Epithelial cell of proximal tubule (primary cell): ENCODE data around the gene MMP11. TPM values are rescaled to one million over a fixed set of nuclear protein-coding genes. Genes with fewer than 3 reads are reported as not detected.

Experiments
- DNase-seq: peaks from one replicate; pipeline ENCODE4 v3.0.0-alpha.2; 2011; ENCODE audit warnings: low read depth
- H3K4me3 ChIP-seq: 2 replicates; pipeline ENCODE4 v1.5.1; 2011; ENCODE audit warnings: low read depth, mild to moderate bottlenecking, low read length
- total RNA-seq: library from RNA; depleted of rRNA; stranded (reverse); fragments of >200 nt; gene quantifications from 2 replicates; pipeline ENCODE4 v1.2.3, GENCODE V29; 2015
- TF ChIP-seq, protein P1 (sequence below): conservative IDR thresholded peaks from 2 replicates; pipeline ENCODE4 v1.5.1; 2012; ENCODE audit warnings: low read depth, mild to moderate bottlenecking, low read length

MMP11 gene
- total RNA-seq, 1 donor from 2014 or later: 22.3 TPM

DNA sequence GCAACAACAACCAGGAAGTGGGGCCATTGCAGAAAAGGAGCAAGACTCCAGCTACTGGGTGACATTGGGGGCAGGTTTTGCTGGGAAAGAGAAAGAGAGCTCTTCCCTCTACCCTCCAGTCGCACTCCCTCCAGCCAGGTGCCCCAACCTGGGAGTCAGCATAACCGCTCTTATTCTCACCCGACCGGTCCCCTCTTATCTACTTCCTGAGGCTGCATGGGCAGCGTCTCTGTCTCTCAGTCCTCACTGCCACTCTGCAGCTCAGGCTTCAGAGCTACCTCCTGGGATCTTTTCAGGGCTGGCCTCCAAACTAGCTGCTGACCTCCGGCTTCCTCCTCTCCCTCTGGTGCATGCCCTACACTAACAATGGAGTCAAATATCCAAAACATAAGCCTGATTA is 26.9 kb upstream of the MMP11 start:
- TF ChIP-seq, protein P1, sequence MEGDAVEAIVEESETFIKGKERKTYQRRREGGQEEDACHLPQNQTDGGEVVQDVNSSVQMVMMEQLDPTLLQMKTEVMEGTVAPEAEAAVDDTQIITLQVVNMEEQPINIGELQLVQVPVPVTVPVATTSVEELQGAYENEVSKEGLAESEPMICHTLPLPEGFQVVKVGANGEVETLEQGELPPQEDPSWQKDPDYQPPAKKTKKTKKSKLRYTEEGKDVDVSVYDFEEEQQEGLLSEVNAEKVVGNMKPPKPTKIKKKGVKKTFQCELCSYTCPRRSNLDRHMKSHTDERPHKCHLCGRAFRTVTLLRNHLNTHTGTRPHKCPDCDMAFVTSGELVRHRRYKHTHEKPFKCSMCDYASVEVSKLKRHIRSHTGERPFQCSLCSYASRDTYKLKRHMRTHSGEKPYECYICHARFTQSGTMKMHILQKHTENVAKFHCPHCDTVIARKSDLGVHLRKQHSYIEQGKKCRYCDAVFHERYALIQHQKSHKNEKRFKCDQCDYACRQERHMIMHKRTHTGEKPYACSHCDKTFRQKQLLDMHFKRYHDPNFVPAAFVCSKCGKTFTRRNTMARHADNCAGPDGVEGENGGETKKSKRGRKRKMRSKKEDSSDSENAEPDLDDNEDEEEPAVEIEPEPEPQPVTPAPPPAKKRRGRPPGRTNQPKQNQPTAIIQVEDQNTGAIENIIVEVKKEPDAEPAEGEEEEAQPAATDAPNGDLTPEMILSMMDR: no peak
- DNase-seq: no peak
- H3K4me3 ChIP-seq: no peak overlapping the region

DNA sequence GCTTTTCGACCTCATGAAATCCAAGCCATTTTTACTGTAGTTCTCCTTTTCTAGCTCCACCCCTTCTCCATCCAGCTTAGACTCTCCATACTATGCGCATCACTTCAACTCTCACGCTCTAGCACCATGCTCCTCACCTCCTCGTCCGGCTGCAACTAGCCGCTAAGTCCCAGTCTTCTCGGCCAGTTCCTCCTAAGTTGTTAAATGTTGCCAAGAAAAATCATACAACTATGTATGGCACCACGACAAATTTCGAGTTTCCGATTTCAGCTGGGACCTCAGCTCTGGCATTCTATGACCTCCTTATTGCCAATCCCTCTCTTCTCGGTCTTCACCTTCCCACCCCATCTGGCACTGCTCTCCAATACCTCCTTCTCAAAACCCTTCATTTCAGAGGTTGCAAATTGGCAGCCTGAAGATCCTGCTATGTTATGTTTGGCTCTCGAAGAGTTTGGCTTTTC is 22.8 kb upstream of the MMP11 start:
- TF ChIP-seq, protein P1: no peak
- no peak for DNase-seq
- peak overlapping the region; percentile 69 for H3K4me3 ChIP-seq

DNA sequence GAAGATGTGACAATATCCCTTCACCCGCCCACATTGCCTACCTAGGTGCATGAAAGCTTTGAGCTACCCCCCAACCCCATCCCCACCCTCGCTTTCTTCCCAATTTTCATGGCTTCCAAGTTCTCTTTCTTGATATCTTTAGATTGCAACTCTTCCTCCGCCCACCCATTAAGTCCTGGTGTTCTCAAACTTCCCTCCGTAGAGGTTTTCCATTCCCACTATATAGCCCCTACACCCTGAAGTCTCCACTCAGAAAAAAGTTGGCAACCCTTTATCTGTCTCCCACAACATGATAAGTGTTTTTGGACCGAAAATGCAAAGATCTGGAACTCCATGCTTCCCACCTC is 22.3 kb upstream of the MMP11 start:
- no peak for DNase-seq
- peak overlapping the region; percentile 69 for H3K4me3 ChIP-seq
- TF ChIP-seq, protein P1: no peak

DNA sequence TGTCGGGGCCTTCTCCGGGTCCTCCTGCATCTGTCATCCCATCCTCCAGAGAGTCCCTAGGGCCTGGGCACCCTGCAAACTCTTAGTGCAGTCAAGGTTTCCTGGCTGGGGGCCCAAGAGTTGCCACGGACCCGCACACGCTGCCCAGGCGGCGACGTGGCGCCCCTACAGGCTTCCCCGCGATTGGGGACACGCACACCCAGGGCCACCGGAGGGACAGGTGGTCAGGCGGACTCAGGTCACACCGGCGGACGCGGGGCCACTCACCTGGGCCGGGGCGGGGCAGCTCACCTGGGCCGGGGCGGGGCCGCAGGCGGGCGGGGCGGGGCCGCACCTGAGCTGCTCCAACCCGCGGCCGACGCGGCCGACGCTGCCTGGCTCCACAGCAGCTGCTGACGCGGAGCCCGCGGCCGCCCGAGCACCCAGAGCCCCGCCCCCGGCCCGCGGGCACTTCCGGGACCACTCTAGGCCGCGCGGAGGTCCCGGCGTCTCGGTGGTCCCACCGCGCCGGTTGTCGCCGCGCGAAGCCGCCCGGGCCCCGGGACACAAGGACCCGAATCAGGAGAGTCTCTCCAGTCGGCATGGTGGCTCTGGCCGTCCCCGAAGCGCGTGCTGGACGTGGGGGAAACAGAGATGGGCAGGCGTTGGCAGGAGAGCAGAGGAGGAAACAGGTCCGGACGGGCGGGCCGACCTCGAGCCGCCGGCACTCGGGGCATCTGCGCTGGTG is 21.8 kb upstream of the MMP11 start, which contains the start of gene ZNF70:
ZNF70 (minus strand) TSS at position 399 of the 727 bp plus-strand sequence. CDS start 5,972 bp downstream, outside the sequence.
- TF ChIP-seq, protein P1: peak; percentile 27
- no peak for DNase-seq
- peak within 1 kb of the TSS; percentile 69 for H3K4me3 ChIP-seq

DNA sequence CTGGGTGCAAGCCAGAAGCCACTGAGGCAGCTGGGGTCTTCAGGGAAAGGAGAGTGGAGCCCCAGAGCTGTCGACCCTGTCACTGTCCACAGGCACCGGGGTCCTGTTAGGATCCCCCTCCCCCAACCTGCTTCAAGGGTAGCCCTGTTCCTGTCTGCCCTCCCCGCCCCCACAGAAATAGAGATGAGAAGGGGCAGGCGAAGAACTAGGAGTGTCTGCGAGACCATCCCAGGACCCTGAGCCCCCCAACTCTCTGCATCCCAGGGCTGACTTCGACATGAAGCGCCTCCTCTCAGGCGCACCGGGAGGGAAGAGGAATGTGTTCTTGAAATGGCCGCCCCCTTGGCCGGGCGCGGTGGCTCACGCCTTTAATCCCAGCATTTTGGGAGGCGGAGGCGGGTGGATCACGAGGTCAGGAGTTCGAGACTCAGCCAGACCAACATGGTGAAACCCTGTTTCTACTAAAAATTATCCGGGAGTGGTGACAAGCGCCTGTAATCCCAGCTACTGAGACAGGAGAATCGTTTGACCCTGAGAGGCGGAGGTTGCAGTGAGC is 21.1 kb upstream of the MMP11 start:
- H3K4me3 ChIP-seq: peak overlapping the region; percentile 69
- DNase-seq: no peak
- TF ChIP-seq, protein P1: no peak

DNA sequence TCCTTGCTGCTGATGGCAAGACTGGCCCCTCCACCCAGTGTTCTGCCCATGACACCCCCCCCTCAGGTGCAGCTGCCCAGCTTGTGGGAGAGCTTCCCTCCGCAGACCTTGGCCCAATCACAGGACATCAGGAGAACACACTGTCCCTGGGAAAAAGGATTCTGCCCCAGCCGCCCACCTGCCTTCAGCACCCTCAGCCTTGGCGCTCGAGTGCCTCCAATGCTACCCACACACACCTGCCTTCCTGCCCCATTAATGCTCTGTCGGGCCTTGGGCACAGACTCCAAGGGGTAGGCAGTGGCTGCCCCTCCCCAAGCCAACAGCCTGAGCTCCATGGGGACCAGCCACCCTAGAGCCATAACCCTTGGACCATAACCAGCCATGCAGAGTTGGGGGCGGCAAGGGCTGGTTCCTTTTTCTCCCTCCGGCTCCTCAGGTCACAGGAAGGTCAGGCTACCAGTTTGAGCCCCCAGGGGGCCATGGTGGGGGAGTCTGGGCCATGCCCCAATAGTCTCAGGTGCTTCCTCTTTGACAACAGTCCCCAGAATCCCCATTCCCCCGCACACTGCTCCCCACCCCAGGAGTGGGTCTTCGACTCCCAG is 20.5 kb upstream of the MMP11 start:
- TF ChIP-seq, protein P1: no peak
- DNase-seq: no peak
- peak overlapping the region; percentile 69 for H3K4me3 ChIP-seq

DNA sequence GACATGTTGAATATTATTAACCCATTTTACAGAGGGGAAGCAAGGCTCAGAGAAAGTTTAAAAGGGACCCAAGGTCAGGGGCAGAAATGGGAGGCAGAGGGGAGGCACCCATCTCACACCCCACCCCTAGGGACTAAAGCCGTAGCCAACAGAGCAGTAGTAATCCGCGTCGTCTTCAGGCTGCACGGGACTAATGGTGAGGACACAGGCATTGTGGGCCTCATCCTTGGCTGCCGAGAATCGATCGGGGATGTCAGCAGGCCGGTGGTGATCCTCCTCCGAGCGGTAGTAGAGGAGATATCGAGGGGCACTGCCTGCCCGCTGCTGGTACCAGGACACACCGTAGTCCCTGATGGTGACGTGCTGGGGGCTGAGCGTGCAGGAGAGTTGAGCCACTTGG is 19.9 kb upstream of the MMP11 start:
- no peak for DNase-seq
- no peak overlapping the region for H3K4me3 ChIP-seq
- TF ChIP-seq, protein P1: no peak
